Testis (tissue), 3 donors: Measurements from ENCODE around the gene ALPK3. TPM values are rescaled to one million over a fixed set of nuclear protein-coding genes. Genes with fewer than 3 reads are reported as not detected.

Experiments used
- DNase-seq: peaks from one replicate; pipeline ENCODE4 v3.0.0-alpha.2; 2019
- H3K27ac ChIP-seq, 2 donors: fragments of 200-600 bp; sonication (generic); one replicate each; pipeline ENCODE4 v1.5.1; 2019
- H3K27me3 ChIP-seq: fragments of 200-600 bp; sonication (generic); one replicate; pipeline ENCODE4 v1.5.1; 2019
- H3K36me3 ChIP-seq: fragments of 200-600 bp; sonication (generic); one replicate; pipeline ENCODE4 v1.5.1; 2017; ENCODE audit warnings: low read depth; ENCODE audit errors: missing control alignments
- H3K4me1 ChIP-seq: fragments of 200-600 bp; sonication (generic); one replicate; pipeline ENCODE4 v1.5.1; 2019
- H3K4me3 ChIP-seq, 2 donors: fragments of 200-600 bp; sonication (generic); one replicate each; pipeline ENCODE4 v1.5.1; 2017 to 2019
- H3K9me3 ChIP-seq: fragments of 200-600 bp; sonication (generic); one replicate; pipeline ENCODE4 v1.5.1; 2017
- POLR2A ChIP-seq: fragments of 450-650 bp; IDR thresholded peaks from one replicate; pipeline ENCODE4 v1.6.1; 2017; ENCODE audit warnings: antibody characterized with exemption, mild to moderate bottlenecking, moderate library complexity
- WGBS, 2 donors: methylation state at CpG; one replicate each; pipeline ENCODE4 v1.1.5; 2018; 5-methylcytosine and 5-hydroxymethylcytosine counted together
- intact Hi-C: fragments of 100-400 bp; cut with DNase I; formaldehyde crosslinking; loops from one replicate; pipeline ENCODE4 v1.15.1; 2023; ENCODE audit warnings: low total_unique reads
- polyA plus RNA-seq: library from polyadenylated mRNA; stranded (reverse); fragments of 350-450 nt; fragmentation: Illumina TruSeq; extraction: RNeasy Lipid Tissue Mini Kit (QIAGEN cat#74804); gene quantifications from one replicate; pipeline ENCODE4 v1.2.3, GENCODE V29; 2014; ENCODE audit warnings: low read depth, low replicate concordance; ENCODE audit not compliant: insufficient read depth
- total RNA-seq, 2 donors: library from RNA; depleted of rRNA; stranded (reverse); fragments of >200 nt; gene quantifications; one replicate each; pipeline ENCODE4 v1.2.3, GENCODE V29; 2016
- TF ChIP-seq, protein P1 (sequence below), 3 experiments: fragments of 450-650 bp in 2 of 3; fragments of 200-600 bp in 1 of 3; sonication (generic) in 1 of 3; IDR thresholded peaks; one replicate each; pipeline ENCODE4 v1.5.1; 2016 to 2019; ENCODE audit warnings: antibody characterized with exemption in 3 of 3, mild to moderate bottlenecking in 2 of 3, moderate library complexity in 1 of 3

The ALPK3 gene
- total and polyA plus RNA-seq, 3 donors from 2014 or later = 3.0 to 5.0 (median 4.1) TPM

DNA sequence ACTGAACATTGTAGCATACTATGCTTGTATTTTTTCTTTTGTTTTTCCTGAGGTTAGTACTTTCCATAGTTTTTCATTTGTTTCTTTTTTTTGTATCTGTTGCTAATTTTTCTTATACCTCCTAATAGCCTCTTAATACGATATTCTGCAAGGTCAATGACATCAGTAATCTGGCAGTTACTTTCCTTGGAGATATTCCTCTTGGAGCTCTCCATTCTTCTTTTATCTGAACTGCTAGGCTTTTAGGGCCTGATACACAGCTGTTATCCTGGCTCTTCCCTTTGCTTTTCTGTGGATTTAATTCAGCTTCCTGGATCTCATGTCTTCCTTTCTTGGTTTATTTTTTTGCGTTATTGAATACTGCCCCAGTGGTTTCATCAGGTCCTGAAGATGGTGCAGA is 12.9 kb downstream of the ALPK3 start:
- Histone ChIP-seq H3K4me1 (peaks cover 14% of the 10 kb centered on the region), H3K36me3 (no peaks in the 10 kb centered on the region), H3K27ac (no peak overlapping the region), H3K27me3 (no peaks in the 10 kb centered on the region), H3K4me3 (no peak overlapping the region), H3K9me3 (no peaks in the 10 kb centered on the region)
- intact Hi-C loops = no loop called here
- no peak for DNase-seq
- WGBS, 2 donors = 48 to 52% methylated on average over 2 of the region's 2 CpGs
- TF ChIP-seq, protein P1, sequence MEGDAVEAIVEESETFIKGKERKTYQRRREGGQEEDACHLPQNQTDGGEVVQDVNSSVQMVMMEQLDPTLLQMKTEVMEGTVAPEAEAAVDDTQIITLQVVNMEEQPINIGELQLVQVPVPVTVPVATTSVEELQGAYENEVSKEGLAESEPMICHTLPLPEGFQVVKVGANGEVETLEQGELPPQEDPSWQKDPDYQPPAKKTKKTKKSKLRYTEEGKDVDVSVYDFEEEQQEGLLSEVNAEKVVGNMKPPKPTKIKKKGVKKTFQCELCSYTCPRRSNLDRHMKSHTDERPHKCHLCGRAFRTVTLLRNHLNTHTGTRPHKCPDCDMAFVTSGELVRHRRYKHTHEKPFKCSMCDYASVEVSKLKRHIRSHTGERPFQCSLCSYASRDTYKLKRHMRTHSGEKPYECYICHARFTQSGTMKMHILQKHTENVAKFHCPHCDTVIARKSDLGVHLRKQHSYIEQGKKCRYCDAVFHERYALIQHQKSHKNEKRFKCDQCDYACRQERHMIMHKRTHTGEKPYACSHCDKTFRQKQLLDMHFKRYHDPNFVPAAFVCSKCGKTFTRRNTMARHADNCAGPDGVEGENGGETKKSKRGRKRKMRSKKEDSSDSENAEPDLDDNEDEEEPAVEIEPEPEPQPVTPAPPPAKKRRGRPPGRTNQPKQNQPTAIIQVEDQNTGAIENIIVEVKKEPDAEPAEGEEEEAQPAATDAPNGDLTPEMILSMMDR (IDR thresholded peaks at IDR 0.05) = no peak
- TF ChIP-seq POLR2A = no peak

DNA sequence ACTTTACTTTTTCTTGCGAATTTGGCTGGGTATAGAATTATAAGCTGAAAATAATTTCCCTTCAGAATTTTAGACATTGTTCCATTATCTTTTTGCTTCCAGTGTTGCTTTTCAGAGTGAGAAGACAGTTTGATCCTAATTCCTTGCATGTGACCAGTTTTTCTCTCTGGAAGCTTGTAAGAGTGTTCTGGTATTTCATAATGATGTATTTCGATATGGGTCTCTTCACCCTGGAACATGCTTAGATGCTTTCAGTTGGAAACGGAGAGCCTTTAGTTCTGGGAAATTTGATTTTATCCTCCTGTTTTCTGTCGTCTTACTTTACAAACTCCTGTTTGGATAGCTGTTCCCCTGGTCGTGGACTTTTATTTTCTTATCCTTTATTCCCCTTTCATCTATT is 13.9 kb downstream of the ALPK3 start:
- no peak for TF ChIP-seq POLR2A
- TF ChIP-seq, protein P1 (IDR thresholded peaks at IDR 0.05) = no peak
- intact Hi-C loops = no loop called here
- no peaks in the 10 kb centered on the region for H3K27me3 ChIP-seq
- H3K9me3 ChIP-seq = no peaks in the 10 kb centered on the region
- no peak overlapping the region for H3K27ac ChIP-seq
- peaks cover 14% of the 10 kb centered on the region for H3K4me1 ChIP-seq
- DNase-seq = no peak
- WGBS, 2 donors = 86 to 95% methylated on average over 5 of the region's 5 CpGs
- H3K36me3 ChIP-seq = no peaks in the 10 kb centered on the region
- H3K4me3 ChIP-seq = no peak overlapping the region

DNA sequence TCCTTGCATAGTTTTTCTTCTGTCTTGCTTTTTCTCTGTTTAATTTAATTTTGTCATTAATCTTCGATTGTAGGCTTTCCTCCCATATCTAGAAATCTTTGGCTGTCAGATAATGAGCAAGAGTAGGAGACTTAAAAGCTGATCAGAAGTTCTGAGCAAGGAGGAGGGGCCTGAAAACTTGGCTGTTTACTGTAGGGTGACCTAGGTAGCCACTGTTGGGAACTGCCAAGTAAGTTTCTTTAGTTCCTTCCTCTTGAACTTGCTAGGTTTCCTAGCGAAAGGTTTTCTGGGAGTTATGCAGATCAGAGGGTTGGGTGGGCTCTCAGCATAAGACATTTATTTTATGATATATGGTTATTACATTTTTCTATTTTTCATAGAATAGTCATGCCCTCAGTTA is 14.5 kb downstream of the ALPK3 start:
- 90 to 91% methylated on average over 2 of the region's 2 CpGs for WGBS, 2 donors
- intact Hi-C loops = no loop called here
- no peak for TF ChIP-seq POLR2A
- TF ChIP-seq, protein P1 (IDR thresholded peaks at IDR 0.05) = no peak
- DNase-seq = no peak
- peaks cover 14% of the 10 kb centered on the region for H3K4me1 ChIP-seq
- no peaks in the 10 kb centered on the region for H3K36me3 ChIP-seq
- H3K27me3 ChIP-seq = no peaks in the 10 kb centered on the region
- no peaks in the 10 kb centered on the region for H3K9me3 ChIP-seq
- H3K4me3 ChIP-seq = no peak overlapping the region
- H3K27ac ChIP-seq = no peak overlapping the region

DNA sequence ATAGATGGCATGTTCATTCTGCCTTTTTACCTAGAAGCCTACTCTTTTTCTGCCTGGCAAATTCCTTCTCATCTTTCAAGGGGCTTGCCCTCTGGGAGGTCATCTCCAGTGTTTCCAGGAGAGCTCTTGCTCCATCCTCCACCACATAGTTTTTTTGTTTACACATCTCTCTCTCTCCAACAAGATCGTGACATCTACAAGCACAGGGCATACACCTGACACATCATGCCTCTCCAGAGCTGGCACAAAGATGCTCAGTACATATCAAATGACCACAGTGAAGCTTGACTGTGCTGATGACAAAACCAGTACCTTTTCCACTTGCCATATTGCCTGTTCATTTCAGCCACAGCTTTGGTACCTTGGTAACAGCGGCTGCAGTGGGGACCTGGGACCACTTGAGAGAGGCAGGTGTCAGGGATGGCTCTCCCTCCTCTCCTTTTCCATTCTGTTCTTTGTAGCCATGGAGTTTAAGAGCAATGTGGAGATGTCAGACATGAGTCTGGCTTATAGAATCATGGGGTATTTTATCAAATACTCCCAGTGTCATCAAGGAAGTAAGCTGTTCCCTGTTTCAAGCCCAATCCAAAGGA is 15.4 kb downstream of the ALPK3 start:
- no peaks in the 10 kb centered on the region for H3K27me3 ChIP-seq
- no peaks in the 10 kb centered on the region for H3K36me3 ChIP-seq
- H3K4me3 ChIP-seq = no peak overlapping the region
- intact Hi-C loops = no loop called here
- H3K4me1 ChIP-seq = peaks cover 14% of the 10 kb centered on the region
- no peak for TF ChIP-seq POLR2A
- TF ChIP-seq, protein P1 (IDR thresholded peaks at IDR 0.05) = no peak
- no peak for DNase-seq
- WGBS, 2 donors = 90 to 95% methylated on average over 2 of the region's 2 CpGs
- no peaks in the 10 kb centered on the region for H3K9me3 ChIP-seq
- H3K27ac ChIP-seq = no peak overlapping the region
